Glutamatergic neuron (in vitro differentiated cells): ENCODE data around the gene ECHS1. TPM values are rescaled to one million over a fixed set of nuclear protein-coding genes. Genes with fewer than 3 reads are reported as not detected.

Experiments
- DNase-seq: peaks from one replicate; pipeline ENCODE4 v3.0.0; 2022
- H3K27ac Mint-ChIP-seq: one replicate; pipeline ENCODE4 v1.8.0; 2020; ENCODE audit warnings: mild to moderate bottlenecking, mixed read lengths, inconsistent platforms; ENCODE audit not compliant: unreplicated experiment
- H3K27me3 Mint-ChIP-seq: one replicate; pipeline ENCODE4 v1.8.0; 2020; ENCODE audit warnings: mild to moderate bottlenecking, moderate library complexity, mixed read lengths, inconsistent platforms; ENCODE audit not compliant: unreplicated experiment
- H3K36me3 Mint-ChIP-seq: one replicate; pipeline ENCODE4 v1.8.0; 2020; ENCODE audit warnings: mild to moderate bottlenecking, mixed read lengths, inconsistent platforms; ENCODE audit not compliant: unreplicated experiment
- H3K4me1 Mint-ChIP-seq: one replicate; pipeline ENCODE4 v1.8.0; 2020; ENCODE audit warnings: mild to moderate bottlenecking, low read depth, mixed read lengths, inconsistent platforms; ENCODE audit not compliant: unreplicated experiment
- H3K4me3 Mint-ChIP-seq: one replicate; pipeline ENCODE4 v1.8.0; 2020; ENCODE audit warnings: mild to moderate bottlenecking, mixed read lengths, inconsistent platforms; ENCODE audit not compliant: unreplicated experiment
- H3K9me3 Mint-ChIP-seq: one replicate; pipeline ENCODE4 v1.8.0; 2020; ENCODE audit warnings: mild to moderate bottlenecking, moderate library complexity, mixed read lengths, inconsistent platforms; ENCODE audit not compliant: unreplicated experiment
- CTCF ChIP-seq: fragments of 200-600 bp; sonication (generic); IDR thresholded peaks from one replicate; pipeline ENCODE4 v1.5.0; 2021; ENCODE audit not compliant: partially characterized antibody, unreplicated experiment
- total RNA-seq: library from RNA; stranded (reverse); fragmentation: NEBNext Ultra II Directional; extraction: Animal tissue kit (Norgen Biotek cat#: 25700); gene quantifications from one replicate; pipeline ENCODE4 v1.2.1, GENCODE V29; 2021; ENCODE audit not compliant: unreplicated experiment

ECHS1 gene
- total RNA-seq, 1 donor from 2014 or later: 64.2 TPM

GRCh38 chr10:133399123-133399601 is 26.0 kb upstream of the ECHS1 start:
- Mint-ChIP-seq H3K27me3 (peaks cover 3% of the 10 kb centered on the region), H3K4me1 (peaks cover 4% of the 10 kb centered on the region), H3K27ac (no peak overlapping the region), H3K9me3 (peaks cover 3% of the 10 kb centered on the region), H3K4me3 (no peak overlapping the region), H3K36me3 (peaks cover 12% of the 10 kb centered on the region)
- no peak for DNase-seq
- no peak for TF ChIP-seq CTCF

GRCh38 chr10:133397938-133398337 is 24.8 kb upstream of the ECHS1 start:
- H3K27ac Mint-ChIP-seq: no peak overlapping the region
- no peak overlapping the region for H3K4me3 Mint-ChIP-seq
- no peaks in the 10 kb centered on the region for H3K27me3 Mint-ChIP-seq
- no peak for TF ChIP-seq CTCF
- DNase-seq: no peak
- H3K36me3 Mint-ChIP-seq: peaks cover 6% of the 10 kb centered on the region
- H3K4me1 Mint-ChIP-seq: peaks cover 4% of the 10 kb centered on the region
- H3K9me3 Mint-ChIP-seq: peaks cover 7% of the 10 kb centered on the region

DNA sequence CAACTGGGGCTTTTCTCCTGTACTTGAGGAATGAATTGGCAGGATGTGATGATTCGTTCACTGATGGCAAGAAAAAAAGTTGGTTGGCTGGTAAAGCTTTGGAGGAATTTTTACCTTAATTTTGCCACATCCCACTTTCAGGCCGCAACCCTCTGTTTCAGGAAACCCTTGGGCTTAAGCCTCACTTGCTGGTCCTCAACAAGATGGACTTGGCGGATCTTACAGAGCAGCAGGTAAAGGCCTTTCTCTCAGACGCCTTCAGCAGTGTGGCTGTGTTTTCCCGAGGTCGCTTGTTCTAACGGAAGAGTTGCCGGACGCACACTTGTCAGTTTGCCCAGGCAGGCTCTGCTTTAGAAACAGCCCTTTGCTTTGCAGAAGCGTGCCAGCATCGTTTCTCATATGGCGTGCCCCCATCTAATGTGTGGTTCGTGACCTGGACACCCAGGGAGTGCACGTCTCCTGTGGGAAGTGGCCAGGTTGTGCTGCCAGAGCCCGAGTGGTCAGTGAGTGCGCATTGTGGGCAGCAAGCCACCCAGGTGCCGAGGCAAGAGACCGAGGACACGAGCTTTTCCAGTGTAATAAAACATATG is 23.0 kb upstream of the ECHS1 start:
- Mint-ChIP-seq H3K9me3 (peaks cover 7% of the 10 kb centered on the region), H3K4me1 (peaks cover 4% of the 10 kb centered on the region), H3K4me3 (peak overlapping the region; percentile 97), H3K36me3 (no peaks in the 10 kb centered on the region), H3K27me3 (no peaks in the 10 kb centered on the region), H3K27ac (peak overlapping the region; percentile 35)
- TF ChIP-seq CTCF: no peak
- no peak for DNase-seq

DNA sequence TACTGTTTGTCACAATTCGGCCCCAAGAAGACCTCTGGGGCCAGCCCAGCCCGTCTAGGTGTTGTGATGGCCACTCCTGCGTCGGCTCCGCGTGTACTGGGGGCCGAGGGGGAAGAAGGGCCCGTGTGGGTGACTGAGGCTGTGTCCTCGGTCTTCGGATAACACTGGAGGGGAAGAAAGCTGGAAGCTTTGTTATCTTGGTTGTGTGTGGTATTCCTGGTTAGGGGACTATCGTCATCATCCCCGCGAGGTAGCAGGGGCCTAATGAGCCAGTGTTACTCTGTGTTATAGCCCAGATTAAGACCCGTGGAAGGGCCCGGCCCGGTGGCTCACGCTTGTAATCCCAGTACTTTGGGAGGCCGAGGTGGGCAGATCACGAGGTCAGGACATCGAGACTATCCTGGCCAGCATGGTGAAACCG is 21.7 kb upstream of the ECHS1 start:
- Mint-ChIP-seq H3K27ac (peak overlapping the region; percentile 97), H3K9me3 (peaks cover 7% of the 10 kb centered on the region), H3K4me3 (peak overlapping the region; percentile 97), H3K4me1 (peaks cover 4% of the 10 kb centered on the region), H3K27me3 (no peaks in the 10 kb centered on the region), H3K36me3 (no peaks in the 10 kb centered on the region)
- no peak for DNase-seq
- TF ChIP-seq CTCF: no peak

GRCh38 chr10:133394064-133394663 is 21.0 kb upstream of the ECHS1 start, which contains the start of gene MTG1:
Gene MTG1 (plus strand): TSS chr10:133394157. CDS start chr10:133394221, 64 bp downstream.
- no peak for TF ChIP-seq CTCF
- Mint-ChIP-seq H3K36me3 (no peaks in the 10 kb centered on the region), H3K9me3 (peaks cover 7% of the 10 kb centered on the region), H3K27me3 (no peaks in the 10 kb centered on the region), H3K27ac (peak within 1 kb of the TSS; percentile 97), H3K4me3 (peak within 1 kb of the TSS; percentile 97), H3K4me1 (peaks cover 4% of the 10 kb centered on the region)
- peak; percentile 99 for DNase-seq
